ENCODE data around the gene TNRC6C.

The TNRC6C gene

DNA sequence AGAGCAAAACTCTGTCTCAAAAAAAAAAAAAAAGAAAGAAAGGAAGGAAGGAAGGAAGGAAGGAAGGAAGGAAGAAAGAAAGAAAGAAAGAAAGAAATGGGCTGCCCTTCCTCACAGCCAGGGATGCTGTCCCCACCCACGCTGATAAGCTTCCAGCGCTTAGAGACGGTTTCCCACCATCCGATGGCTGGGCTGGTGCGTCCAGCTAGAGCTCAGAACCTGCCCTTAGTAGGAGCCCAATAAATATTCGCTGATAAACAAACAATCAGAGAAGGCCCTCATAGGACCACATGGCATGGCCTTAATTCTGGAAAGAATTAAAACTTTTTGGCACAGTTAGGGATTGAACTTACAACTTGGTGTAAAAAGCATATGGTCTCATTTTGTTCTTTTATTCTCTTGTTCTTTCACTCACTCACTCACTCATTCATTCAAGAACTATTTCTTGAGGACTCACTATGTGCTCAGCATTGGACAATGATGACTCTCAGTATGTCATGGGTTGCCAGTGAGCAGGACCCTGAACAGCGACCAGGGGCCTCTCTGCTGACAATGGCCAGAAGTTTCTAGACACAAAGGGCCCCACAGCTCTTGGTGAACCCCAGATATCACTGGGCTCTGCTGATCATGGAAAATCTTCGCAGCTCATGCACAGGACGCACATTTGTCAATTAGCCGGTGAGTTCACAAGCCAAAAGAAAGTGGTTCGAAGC is 32.5 kb upstream of the TNRC6C start:
- no peak for DNase-seq (ENCODE audit: low spot score)
- no peak overlapping the region for H3K4me3 ChIP-seq
- no peak for TF ChIP-seq CTCF (IDR thresholded peaks at IDR 0.05)
- H3K27ac ChIP-seq, result no peak overlapping the region

GRCh38 chr17:77926981-77927380 is 31.5 kb upstream of the TNRC6C start:
- Histone ChIP-seq H3K27ac (no peak overlapping the region), H3K4me3 (no peak overlapping the region)
- DNase-seq (ENCODE audit: low spot score), result no peak
- TF ChIP-seq CTCF (IDR thresholded peaks at IDR 0.05), result no peak

DNA sequence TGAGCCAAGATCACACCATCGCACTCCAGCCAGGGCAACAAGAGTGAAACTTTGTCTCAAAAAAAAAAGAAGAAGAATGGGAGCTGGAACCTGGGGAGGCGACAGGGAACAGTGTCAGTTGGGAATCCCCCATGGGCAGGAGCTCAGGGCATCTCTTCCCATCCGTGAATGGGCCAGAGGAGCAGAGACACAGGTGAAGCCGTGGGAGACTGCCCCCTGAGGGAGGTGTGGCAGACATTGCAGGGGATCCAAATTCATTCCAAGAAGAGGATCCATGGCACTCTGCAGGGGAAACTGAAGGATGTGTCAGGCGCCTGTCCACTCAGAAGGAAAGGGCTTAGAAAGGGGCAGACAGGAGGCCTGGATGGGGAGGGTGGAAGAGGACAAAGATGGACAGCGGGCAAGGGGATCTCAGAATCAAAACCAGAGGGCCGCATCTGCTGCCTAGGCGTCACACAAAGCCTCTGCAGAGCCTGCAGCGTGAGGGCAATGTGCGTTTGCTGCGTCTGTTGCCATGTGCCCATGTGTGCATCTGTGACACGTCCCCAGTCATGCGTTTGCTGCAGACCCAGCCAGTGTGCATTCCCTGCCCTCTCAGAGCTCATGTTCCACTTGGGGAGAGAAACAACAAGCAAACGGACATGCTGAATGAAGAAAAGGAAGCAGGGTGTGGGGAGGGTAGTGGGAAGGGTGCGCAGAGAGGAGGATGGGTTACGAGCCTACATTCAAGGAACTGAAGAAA is 30.6 kb upstream of the TNRC6C start:
- DNase-seq (ENCODE audit: low spot score), result no peak
- no peak overlapping the region for H3K4me3 ChIP-seq
- no peak for TF ChIP-seq CTCF (IDR thresholded peaks at IDR 0.05)

DNA sequence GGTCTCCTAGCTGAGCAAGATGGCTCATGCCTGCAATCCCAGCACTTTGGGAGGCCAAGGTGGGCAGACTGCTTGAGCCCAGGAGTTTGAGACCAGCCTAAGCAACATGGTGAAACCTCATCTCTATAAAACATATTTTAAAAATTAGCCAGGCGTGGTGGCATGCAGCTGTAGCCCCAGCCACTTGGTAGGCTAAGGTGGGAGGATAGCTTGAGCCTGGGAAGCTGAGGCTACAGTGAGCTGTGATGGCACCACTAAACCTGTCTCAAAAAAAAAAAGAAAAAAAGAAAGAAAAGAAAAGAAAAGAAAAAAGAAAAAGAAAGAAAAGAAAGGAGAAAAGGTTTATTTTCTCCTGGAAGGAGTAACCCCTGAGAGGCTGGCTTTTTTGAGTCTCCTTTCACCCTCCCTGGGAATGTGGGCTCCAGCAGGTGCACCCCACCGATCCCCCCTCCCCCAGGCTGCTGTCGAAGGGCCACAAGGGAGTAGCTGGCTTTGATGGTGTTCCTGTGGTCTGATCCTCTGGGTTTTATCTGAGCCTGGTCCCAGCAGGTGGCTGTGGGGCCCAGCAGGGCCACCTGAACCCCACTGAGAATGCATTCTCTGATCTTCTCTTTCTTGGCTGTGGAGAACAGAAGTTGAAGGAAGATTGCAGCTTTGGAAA is 29.9 kb upstream of the TNRC6C start:
- no peak for TF ChIP-seq CTCF (IDR thresholded peaks at IDR 0.05)
- no peak overlapping the region for H3K4me3 ChIP-seq
- no peak overlapping the region for H3K27ac ChIP-seq
- no peak for DNase-seq (ENCODE audit: low spot score)

More for the DNA sequence above, 30.6 kb upstream of the TNRC6C start:
- no peak overlapping the region for H3K27ac ChIP-seq

DNA sequence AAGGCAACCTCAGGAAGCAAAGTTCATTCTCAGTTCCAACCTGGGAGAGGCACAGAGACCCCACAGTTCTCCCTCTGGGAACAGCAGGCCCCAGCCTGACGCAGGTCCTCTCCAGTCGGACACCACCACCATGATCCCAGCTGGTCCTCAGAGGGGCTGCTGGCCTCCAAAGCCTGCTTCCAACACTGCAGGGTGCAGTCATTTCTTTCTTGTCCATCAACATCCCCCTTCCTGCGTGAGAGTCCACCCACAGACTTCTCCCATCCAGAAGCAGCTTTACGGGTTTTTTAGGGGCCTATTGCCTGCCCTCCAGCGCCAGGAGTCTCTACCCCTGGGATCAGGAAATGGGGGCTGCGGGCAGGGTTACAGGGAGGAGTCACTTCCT is 29.3 kb upstream of the TNRC6C start:
- Histone ChIP-seq H3K4me3 (no peak overlapping the region), H3K27ac (no peak overlapping the region)
- no peak for TF ChIP-seq CTCF (IDR thresholded peaks at IDR 0.05)
- DNase-seq (ENCODE audit: low spot score), result no peak

- Histone ChIP-seq H3K27ac (no peak overlapping the region), H3K4me3 (no peak overlapping the region)
- no peak for TF ChIP-seq CTCF (IDR thresholded peaks at IDR 0.05)
- no peak for DNase-seq (ENCODE audit: low spot score)
These were observed 28.5 kb upstream of the TNRC6C start for GRCh38 chr17:77929871-77930436.

Data from coronary artery (tissue), 2 donors.